Omental fat pad (tissue), 4 donors: ENCODE measurements around the gene VARS1. TPM values are rescaled to one million over a fixed set of nuclear protein-coding genes. Genes with fewer than 3 reads are reported as not detected.

Source experiments
- ATAC-seq: fragments of 150-250 bp; one replicate; pipeline ENCODE4 v1.9.1; 2016; ENCODE audit warnings: mild to moderate bottlenecking, moderate library complexity; ENCODE audit not compliant: low FRiP score
- DNase-seq: peaks from one replicate; pipeline ENCODE4 v3.0.0-alpha.2; 2019; ENCODE audit warnings: low spot score
- CTCF ChIP-seq, 3 donors: fragments of 450-650 bp; IDR thresholded peaks; one replicate each; pipeline ENCODE4 v1.5.1; 2016 to 2017; ENCODE audit warnings: antibody characterized with exemption in 3 of 3, mild to moderate bottlenecking in 3 of 3, moderate library complexity in 2 of 3
- total RNA-seq, 4 donors: library from RNA; depleted of rRNA; stranded (reverse); fragments of >200 nt; gene quantifications; one replicate each; pipeline ENCODE4 v1.1.0, GENCODE V29; 2016

Gene VARS1
- total RNA-seq, 4 donors from 2014 or later, result 31.6 to 47.0 (median 34.6) TPM

GRCh38 chr6:31836474-31837368 lies 41.2 kb upstream of the VARS1 start:
- DNase-seq (no peak), ATAC-seq (no peak)
- TF ChIP-seq CTCF (IDR thresholded peaks at IDR 0.05), result no peak

- ATAC-seq (no peak), DNase-seq (no peak)
- no peak for TF ChIP-seq CTCF (IDR thresholded peaks at IDR 0.05)
These were observed 40.5 kb upstream of the VARS1 start for GRCh38 chr6:31836047-31836473.

GRCh38 chr6:31834367-31835250 lies 39.1 kb upstream of the VARS1 start:
- no peak for TF ChIP-seq CTCF (IDR thresholded peaks at IDR 0.05)
- DNase-seq (no peak), ATAC-seq (peak; percentile 59)

- DNase-seq (no peak), ATAC-seq (no peak)
- no peak for TF ChIP-seq CTCF (IDR thresholded peaks at IDR 0.05)
These were observed 36.0 kb upstream of the VARS1 start for GRCh38 chr6:31831350-31832215.

- ATAC-seq, result no peak
- no peak for DNase-seq
These were observed 35.4 kb upstream of the VARS1 start for GRCh38 chr6:31830886-31831335.

More at GRCh38 chr6:31830886-31831335, 35.4 kb upstream of the VARS1 start:
- no peak for TF ChIP-seq CTCF (IDR thresholded peaks at IDR 0.05)
